GM23338 (cell line): ENCODE results near the gene ATOH8. TPM values are rescaled to one million over a fixed set of nuclear protein-coding genes. Genes with fewer than 3 reads are reported as not detected.

Experiments
- ATAC-seq: fragments of 200-7000 bp; cut with Tn5 transposase; 3 replicates; pipeline ENCODE4 v1.9.1; 2020
- DNase-seq: peaks from one replicate; pipeline ENCODE4 v3.0.0-alpha.2; 2015; ENCODE audit warnings: low spot score
- H2AFZ ChIP-seq: fragments of 200-600 bp; sonication (generic); 2 replicates; pipeline ENCODE4 v1.8.0; 2016; ENCODE audit warnings: antibody characterized with exemption, mild to moderate bottlenecking, moderate library complexity
- H3F3A ChIP-seq: fragments of 200-600 bp; sonication (generic); replicated peaks from 2 replicates; pipeline ENCODE4 v1.8.0; 2017; ENCODE audit warnings: antibody characterized with exemption, mixed run types, low read depth
- H3K27ac ChIP-seq: fragments of 200-600 bp; sonication (generic); 2 replicates; pipeline ENCODE4 v1.6.1; 2016; ENCODE audit warnings: low read depth
- H3K27me3 ChIP-seq: fragments of 200-600 bp; sonication (generic); 2 replicates; pipeline ENCODE4 v1.8.0; 2016; ENCODE audit warnings: mild to moderate bottlenecking, mixed run types, moderate library complexity; ENCODE audit not compliant: insufficient read depth
- H3K36me3 ChIP-seq: fragments of 200-600 bp; sonication (generic); 2 replicates; pipeline ENCODE4 v1.8.0; 2016; ENCODE audit warnings: mild to moderate bottlenecking; ENCODE audit not compliant: insufficient read depth
- H3K4me1 ChIP-seq: fragments of 200-600 bp; sonication (generic); 2 replicates; pipeline ENCODE4 v1.8.0; 2016; ENCODE audit warnings: mild to moderate bottlenecking, moderate library complexity; ENCODE audit not compliant: insufficient read depth
- H3K4me2 ChIP-seq: fragments of 200-600 bp; sonication (generic); 2 replicates; pipeline ENCODE4 v1.7.1; 2017; ENCODE audit warnings: mixed run types
- H3K4me3 ChIP-seq: fragments of 200-600 bp; sonication (generic); 2 replicates; pipeline ENCODE4 v1.6.1; 2016; ENCODE audit warnings: mixed run types
- H3K79me2 ChIP-seq: fragments of 200-600 bp; sonication (generic); replicated peaks from 2 replicates; pipeline ENCODE4 v1.8.0; 2017; ENCODE audit warnings: mild to moderate bottlenecking; ENCODE audit not compliant: insufficient read depth
- H3K9me2 ChIP-seq: fragments of 200-600 bp; sonication (generic); 2 replicates; pipeline ENCODE4 v1.8.0; 2017; ENCODE audit not compliant: insufficient read depth
- H4K20me1 ChIP-seq: fragments of 200-600 bp; sonication (generic); replicated peaks from 2 replicates; pipeline ENCODE4 v1.8.0; 2017; ENCODE audit warnings: mild to moderate bottlenecking; ENCODE audit not compliant: insufficient read depth
- H3K27ac Mint-ChIP-seq: 2 replicates; pipeline ENCODE4 v1.8.0; 2020; ENCODE audit warnings: inconsistent platforms, mild to moderate bottlenecking, moderate library complexity, mixed read lengths
- H3K27me3 Mint-ChIP-seq: 3 replicates; pipeline ENCODE4 v1.8.0; 2022; ENCODE audit warnings: low read depth, mild to moderate bottlenecking, moderate library complexity, mixed read lengths, inconsistent platforms; ENCODE audit not compliant: insufficient read depth, poor library complexity
- H3K36me3 Mint-ChIP-seq: 3 replicates; pipeline ENCODE4 v1.8.0; 2021; ENCODE audit warnings: low read depth, mild to moderate bottlenecking, inconsistent platforms, moderate library complexity, mixed read lengths
- H3K4me1 Mint-ChIP-seq: 3 replicates; pipeline ENCODE4 v1.8.0; 2020; ENCODE audit warnings: mild to moderate bottlenecking, inconsistent platforms, mixed read lengths
- H3K4me3 Mint-ChIP-seq: 3 replicates; pipeline ENCODE4 v1.8.0; 2021; ENCODE audit warnings: moderate library complexity, mild to moderate bottlenecking, inconsistent platforms, mixed read lengths
- H3K9me3 Mint-ChIP-seq: 3 replicates; pipeline ENCODE4 v1.8.0; 2020; ENCODE audit warnings: moderate library complexity, mild to moderate bottlenecking, inconsistent platforms, mixed read lengths
- CREB1 ChIP-seq: fragments of 250-450 bp; sonication (Bioruptor Pico); IDR thresholded peaks from 2 replicates; pipeline ENCODE4 v1.5.0; 2020; ENCODE audit warnings: low read depth, mild to moderate bottlenecking, moderate library complexity
- EZH2 ChIP-seq: fragments of 200-600 bp; sonication (generic); IDR thresholded peaks from one replicate; pipeline ENCODE4 v1.8.0; 2017; ENCODE audit warnings: antibody characterized with exemption, mild to moderate bottlenecking, low read depth; ENCODE audit not compliant: unreplicated experiment
- JUNB ChIP-seq: IDR thresholded peaks from one replicate; pipeline ENCODE4 v1.6.1; 2016; ENCODE audit warnings: antibody characterized with exemption; ENCODE audit not compliant: unreplicated experiment
- NANOG ChIP-seq: IDR thresholded peaks from 2 replicates; pipeline ENCODE4 v1.6.1; 2016; ENCODE audit warnings: antibody characterized with exemption, borderline replicate concordance
- POLR2AphosphoS5 ChIP-seq: IDR thresholded peaks from 2 replicates; pipeline ENCODE4 v1.6.1; 2016; ENCODE audit warnings: antibody characterized with exemption, low read depth
- STAT1 ChIP-seq: IDR thresholded peaks from one replicate; pipeline ENCODE4 v1.6.1; 2016; ENCODE audit warnings: antibody characterized with exemption; ENCODE audit not compliant: unreplicated experiment
- ZNF114 ChIP-seq: fragments of 250-450 bp; sonication (Bioruptor Pico); IDR thresholded peaks from 2 replicates; pipeline ENCODE4 v1.5.0; 2020; ENCODE audit warnings: mild to moderate bottlenecking, moderate library complexity
- polyA plus RNA-seq: library from polyadenylated mRNA; unstranded; fragments of >200 nt; fragmentation: Nextera tagmentation; extraction: Ambion mirVana; gene quantifications from 2 replicates; pipeline ENCODE4 v1.2.1, GENCODE V29; 2016
- total RNA-seq: library from RNA; depleted of rRNA; stranded (reverse); fragments of >200 nt; shearing (Covaris generic); gene quantifications from 2 replicates; pipeline ENCODE4 v1.2.3, GENCODE V29; 2014
- TF ChIP-seq, protein P1 (sequence below): IDR thresholded peaks from 2 replicates; pipeline ENCODE4 v1.6.1; 2016; ENCODE audit warnings: antibody characterized with exemption
- TF ChIP-seq, protein P2 (sequence below): IDR thresholded peaks from one replicate; pipeline ENCODE4 v1.6.1; 2018; ENCODE audit warnings: antibody characterized with exemption; ENCODE audit not compliant: unreplicated experiment
- TF ChIP-seq, protein P3 (sequence below): fragments of 250-450 bp; sonication (Bioruptor Pico); IDR thresholded peaks from 2 replicates; pipeline ENCODE4 v1.5.0; 2020; ENCODE audit warnings: mild to moderate bottlenecking, moderate library complexity

Gene ATOH8
- total and polyA plus RNA-seq, 2 experiments from 2014 or later: 0.11 to 0.97 TPM

DNA sequence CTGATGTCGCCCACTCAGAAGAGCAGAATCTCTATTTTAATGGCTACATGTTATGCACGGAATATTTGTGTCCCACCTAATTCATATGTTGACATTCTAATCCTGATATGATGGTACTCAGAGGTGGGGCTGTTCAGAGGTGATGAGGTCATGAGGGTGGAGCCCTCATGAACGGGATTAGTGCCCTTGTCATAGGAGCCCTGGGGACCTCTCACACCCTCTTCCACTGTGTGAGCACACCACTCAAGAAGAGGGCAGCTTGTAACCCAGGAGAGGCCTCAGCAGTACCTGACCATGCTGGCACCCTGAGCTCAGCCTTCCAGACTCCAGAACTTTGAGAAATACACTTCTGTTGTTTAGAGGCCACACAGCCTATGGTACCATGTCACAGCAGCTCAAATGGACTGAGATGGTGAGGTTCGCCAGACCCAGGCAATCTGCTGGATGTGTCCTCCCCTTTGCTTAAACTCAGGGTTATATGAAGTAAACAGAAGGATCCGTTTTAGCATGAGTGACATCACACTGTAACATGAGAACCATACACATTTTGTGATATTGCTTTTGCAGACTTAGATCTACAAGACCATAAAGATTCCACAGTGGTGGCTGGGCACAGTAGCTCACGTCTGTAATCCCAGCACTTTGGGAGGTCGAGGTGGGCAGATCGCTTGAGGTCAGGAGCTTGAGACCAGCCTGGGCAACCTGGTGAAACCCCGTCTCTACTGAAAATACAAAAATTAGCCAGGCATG, 48.7 kb downstream of the ATOH8 start:
- H3K4me1 Mint-ChIP-seq: no peaks in the 10 kb centered on the region; the same call in 2 of the 3 replicates
- DNase-seq (no peak), ATAC-seq (no peak)
- H3K27ac ChIP-seq: no peak overlapping the region
- H3K4me3 ChIP-seq: no peak overlapping the region
- H3K9me3 Mint-ChIP-seq: no peaks in the 10 kb centered on the region
- H3K27me3 ChIP-seq: no peaks in the 10 kb centered on the region
- no peaks in the 10 kb centered on the region for H3F3A ChIP-seq
- no peaks in the 10 kb centered on the region for H3K79me2 ChIP-seq
- H3K4me2 ChIP-seq: no peak overlapping the region
- no peaks in the 10 kb centered on the region for H3K4me1 ChIP-seq
- no peaks in the 10 kb centered on the region for H4K20me1 ChIP-seq
- H3K36me3 ChIP-seq: no peaks in the 10 kb centered on the region
- no peak overlapping the region for H3K27ac Mint-ChIP-seq
- H3K36me3 Mint-ChIP-seq: no peaks in the 10 kb centered on the region
- no peaks in the 10 kb centered on the region for H3K9me2 ChIP-seq
- H2AFZ ChIP-seq: no peak overlapping the region
- peaks cover 4% of the 10 kb centered on the region for H3K27me3 Mint-ChIP-seq
- TF ChIP-seq NANOG: no peak
- TF ChIP-seq, protein P1, sequence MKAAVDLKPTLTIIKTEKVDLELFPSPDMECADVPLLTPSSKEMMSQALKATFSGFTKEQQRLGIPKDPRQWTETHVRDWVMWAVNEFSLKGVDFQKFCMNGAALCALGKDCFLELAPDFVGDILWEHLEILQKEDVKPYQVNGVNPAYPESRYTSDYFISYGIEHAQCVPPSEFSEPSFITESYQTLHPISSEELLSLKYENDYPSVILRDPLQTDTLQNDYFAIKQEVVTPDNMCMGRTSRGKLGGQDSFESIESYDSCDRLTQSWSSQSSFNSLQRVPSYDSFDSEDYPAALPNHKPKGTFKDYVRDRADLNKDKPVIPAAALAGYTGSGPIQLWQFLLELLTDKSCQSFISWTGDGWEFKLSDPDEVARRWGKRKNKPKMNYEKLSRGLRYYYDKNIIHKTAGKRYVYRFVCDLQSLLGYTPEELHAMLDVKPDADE: no peak
- TF ChIP-seq, protein P2, sequence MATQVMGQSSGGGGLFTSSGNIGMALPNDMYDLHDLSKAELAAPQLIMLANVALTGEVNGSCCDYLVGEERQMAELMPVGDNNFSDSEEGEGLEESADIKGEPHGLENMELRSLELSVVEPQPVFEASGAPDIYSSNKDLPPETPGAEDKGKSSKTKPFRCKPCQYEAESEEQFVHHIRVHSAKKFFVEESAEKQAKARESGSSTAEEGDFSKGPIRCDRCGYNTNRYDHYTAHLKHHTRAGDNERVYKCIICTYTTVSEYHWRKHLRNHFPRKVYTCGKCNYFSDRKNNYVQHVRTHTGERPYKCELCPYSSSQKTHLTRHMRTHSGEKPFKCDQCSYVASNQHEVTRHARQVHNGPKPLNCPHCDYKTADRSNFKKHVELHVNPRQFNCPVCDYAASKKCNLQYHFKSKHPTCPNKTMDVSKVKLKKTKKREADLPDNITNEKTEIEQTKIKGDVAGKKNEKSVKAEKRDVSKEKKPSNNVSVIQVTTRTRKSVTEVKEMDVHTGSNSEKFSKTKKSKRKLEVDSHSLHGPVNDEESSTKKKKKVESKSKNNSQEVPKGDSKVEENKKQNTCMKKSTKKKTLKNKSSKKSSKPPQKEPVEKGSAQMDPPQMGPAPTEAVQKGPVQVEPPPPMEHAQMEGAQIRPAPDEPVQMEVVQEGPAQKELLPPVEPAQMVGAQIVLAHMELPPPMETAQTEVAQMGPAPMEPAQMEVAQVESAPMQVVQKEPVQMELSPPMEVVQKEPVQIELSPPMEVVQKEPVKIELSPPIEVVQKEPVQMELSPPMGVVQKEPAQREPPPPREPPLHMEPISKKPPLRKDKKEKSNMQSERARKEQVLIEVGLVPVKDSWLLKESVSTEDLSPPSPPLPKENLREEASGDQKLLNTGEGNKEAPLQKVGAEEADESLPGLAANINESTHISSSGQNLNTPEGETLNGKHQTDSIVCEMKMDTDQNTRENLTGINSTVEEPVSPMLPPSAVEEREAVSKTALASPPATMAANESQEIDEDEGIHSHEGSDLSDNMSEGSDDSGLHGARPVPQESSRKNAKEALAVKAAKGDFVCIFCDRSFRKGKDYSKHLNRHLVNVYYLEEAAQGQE: no peak
- no peak for TF ChIP-seq EZH2
- TF ChIP-seq POLR2AphosphoS5: no peak
- TF ChIP-seq STAT1: no peak
- TF ChIP-seq CREB1 (CRISPR knock-in tag): no peak
- TF ChIP-seq JUNB: no peak
- no peak overlapping the region for H3K4me3 Mint-ChIP-seq

DNA sequence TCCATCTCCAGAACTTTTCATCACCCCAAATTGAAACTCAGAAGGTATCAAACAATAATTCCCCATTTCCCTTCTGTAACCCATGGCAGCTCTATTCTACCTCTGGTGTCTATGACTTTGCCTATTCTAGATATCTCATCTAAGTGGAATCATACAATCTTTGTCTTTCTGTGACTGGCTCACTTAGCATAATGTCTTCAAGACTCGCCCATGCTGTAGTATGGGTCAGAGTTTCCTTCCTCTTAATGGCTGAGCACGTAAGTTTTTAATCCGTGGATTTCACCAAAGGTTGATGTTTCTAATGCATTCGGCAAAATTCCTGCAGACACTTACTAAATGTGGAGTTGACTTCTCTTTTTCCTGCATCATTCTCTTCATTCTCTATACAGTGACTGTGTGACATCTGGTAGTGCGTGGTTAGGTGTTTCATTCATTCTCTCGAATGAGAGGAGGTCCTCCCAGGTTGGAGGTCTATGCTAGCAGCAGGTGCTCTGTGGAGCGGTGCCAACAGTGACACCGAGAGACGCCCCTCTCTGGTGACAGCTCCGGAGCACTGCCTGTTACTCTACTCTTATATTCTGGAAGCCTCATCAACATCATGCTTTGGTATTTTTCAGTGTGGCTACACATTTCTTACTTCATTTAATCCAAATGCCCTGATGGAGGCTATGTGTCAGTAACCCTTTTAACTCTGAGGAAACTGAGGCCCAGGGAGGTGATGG, 50.1 kb downstream of the ATOH8 start:
- Mint-ChIP-seq H3K9me3 (no peaks in the 10 kb centered on the region), H3K4me3 (no peak overlapping the region), H3K36me3 (no peaks in the 10 kb centered on the region), H3K4me1 (no peaks in the 10 kb centered on the region; the same call in 2 of the 3 replicates), H3K27me3 (peaks cover 4% of the 10 kb centered on the region), H3K27ac (no peak overlapping the region)
- DNase-seq: no peak
- no peak overlapping the region for H2AFZ ChIP-seq
- no peaks in the 10 kb centered on the region for H3K9me2 ChIP-seq
- H3F3A ChIP-seq: no peaks in the 10 kb centered on the region
- no peaks in the 10 kb centered on the region for H3K4me1 ChIP-seq
- no peak for ATAC-seq
- no peaks in the 10 kb centered on the region for H3K79me2 ChIP-seq
- no peak overlapping the region for H3K27ac ChIP-seq
- no peak overlapping the region for H3K4me3 ChIP-seq
- H3K4me2 ChIP-seq: no peak overlapping the region
- no peaks in the 10 kb centered on the region for H3K36me3 ChIP-seq
- H3K27me3 ChIP-seq: no peaks in the 10 kb centered on the region
- no peaks in the 10 kb centered on the region for H4K20me1 ChIP-seq
- no peak for TF ChIP-seq POLR2AphosphoS5
- no peak for TF ChIP-seq ZNF114 (CRISPR knock-in tag)
- TF ChIP-seq, protein P3, sequence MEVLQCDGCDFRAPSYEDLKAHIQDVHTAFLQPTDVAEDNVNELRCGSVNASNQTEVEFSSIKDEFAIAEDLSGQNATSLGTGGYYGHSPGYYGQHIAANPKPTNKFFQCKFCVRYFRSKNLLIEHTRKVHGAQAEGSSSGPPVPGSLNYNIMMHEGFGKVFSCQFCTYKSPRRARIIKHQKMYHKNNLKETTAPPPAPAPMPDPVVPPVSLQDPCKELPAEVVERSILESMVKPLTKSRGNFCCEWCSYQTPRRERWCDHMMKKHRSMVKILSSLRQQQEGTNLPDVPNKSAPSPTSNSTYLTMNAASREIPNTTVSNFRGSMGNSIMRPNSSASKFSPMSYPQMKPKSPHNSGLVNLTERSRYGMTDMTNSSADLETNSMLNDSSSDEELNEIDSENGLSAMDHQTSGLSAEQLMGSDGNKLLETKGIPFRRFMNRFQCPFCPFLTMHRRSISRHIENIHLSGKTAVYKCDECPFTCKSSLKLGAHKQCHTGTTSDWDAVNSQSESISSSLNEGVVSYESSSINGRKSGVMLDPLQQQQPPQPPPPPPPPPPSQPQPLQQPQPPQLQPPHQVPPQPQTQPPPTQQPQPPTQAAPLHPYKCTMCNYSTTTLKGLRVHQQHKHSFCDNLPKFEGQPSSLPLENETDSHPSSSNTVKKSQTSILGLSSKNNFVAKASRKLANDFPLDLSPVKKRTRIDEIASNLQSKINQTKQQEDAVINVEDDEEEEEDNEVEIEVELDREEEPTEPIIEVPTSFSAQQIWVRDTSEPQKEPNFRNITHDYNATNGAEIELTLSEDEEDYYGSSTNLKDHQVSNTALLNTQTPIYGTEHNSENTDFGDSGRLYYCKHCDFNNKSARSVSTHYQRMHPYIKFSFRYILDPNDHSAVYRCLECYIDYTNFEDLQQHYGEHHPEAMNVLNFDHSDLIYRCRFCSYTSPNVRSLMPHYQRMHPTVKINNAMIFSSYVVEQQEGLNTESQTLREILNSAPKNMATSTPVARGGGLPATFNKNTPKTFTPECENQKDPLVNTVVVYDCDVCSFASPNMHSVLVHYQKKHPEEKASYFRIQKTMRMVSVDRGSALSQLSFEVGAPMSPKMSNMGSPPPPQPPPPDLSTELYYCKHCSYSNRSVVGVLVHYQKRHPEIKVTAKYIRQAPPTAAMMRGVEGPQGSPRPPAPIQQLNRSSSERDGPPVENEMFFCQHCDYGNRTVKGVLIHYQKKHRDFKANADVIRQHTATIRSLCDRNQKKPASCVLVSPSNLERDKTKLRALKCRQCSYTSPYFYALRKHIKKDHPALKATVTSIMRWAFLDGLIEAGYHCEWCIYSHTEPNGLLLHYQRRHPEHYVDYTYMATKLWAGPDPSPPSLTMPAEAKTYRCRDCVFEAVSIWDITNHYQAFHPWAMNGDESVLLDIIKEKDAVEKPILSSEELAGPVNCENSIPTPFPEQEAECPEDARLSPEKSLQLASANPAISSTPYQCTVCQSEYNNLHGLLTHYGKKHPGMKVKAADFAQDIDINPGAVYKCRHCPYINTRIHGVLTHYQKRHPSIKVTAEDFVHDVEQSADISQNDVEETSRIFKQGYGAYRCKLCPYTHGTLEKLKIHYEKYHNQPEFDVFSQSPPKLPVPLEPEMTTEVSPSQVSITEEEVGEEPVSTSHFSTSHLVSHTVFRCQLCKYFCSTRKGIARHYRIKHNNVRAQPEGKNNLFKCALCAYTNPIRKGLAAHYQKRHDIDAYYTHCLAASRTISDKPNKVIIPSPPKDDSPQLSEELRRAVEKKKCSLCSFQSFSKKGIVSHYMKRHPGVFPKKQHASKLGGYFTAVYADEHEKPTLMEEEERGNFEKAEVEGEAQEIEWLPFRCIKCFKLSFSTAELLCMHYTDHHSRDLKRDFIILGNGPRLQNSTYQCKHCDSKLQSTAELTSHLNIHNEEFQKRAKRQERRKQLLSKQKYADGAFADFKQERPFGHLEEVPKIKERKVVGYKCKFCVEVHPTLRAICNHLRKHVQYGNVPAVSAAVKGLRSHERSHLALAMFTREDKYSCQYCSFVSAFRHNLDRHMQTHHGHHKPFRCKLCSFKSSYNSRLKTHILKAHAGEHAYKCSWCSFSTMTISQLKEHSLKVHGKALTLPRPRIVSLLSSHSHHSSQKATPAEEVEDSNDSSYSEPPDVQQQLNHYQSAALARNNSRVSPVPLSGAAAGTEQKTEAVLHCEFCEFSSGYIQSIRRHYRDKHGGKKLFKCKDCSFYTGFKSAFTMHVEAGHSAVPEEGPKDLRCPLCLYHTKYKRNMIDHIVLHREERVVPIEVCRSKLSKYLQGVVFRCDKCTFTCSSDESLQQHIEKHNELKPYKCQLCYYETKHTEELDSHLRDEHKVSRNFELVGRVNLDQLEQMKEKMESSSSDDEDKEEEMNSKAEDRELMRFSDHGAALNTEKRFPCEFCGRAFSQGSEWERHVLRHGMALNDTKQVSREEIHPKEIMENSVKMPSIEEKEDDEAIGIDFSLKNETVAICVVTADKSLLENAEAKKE (CRISPR knock-in tag): no peak
